ENCODE data around the gene C2orf49. TPM values are rescaled to one million over a fixed set of nuclear protein-coding genes. Genes with fewer than 3 reads are reported as not detected.

The C2orf49 gene
- total and polyA plus RNA-seq, 9 of the 15 experiments (the other 6 are each of a cell fraction or from before 2014, with no cell fraction given) = 17.9 to 38.2 (median 25.6) TPM

GRCh38 chr2:105337122-105338019 lies at the start of gene C2orf49 (continued):
- TF ChIP-seq REST (IDR thresholded peaks at IDR 0.05; ENCODE audit: borderline replicate concordance) = no peak
- no peak; the same call in none of the 2 replicates for TF ChIP-seq REST (CRISPR knock-in tag; IDR thresholded peaks at IDR 0.05; ENCODE audit: low read depth)
- no peak for TF ChIP-seq ZNF507 (tag; conservative IDR thresholded peaks at IDR 0.05)
- TF ChIP-seq SMARCA5 (IDR thresholded peaks at IDR 0.05) = no peak
- peak; percentile 97 for TF ChIP-seq NFRKB (IDR thresholded peaks at IDR 0.05; ENCODE audit: low read depth)
- no peak for TF ChIP-seq GTF2F1 (IDR thresholded peaks at IDR 0.05; ENCODE audit: low read depth, low read length)
- TF ChIP-seq RBM17 (IDR thresholded peaks at IDR 0.05; ENCODE audit: borderline replicate concordance, low read depth, low read length) = no peak
- peak; percentile 90 for TF ChIP-seq ATF7 (IDR thresholded peaks at IDR 0.05)
- TF ChIP-seq ARID3B (CRISPR knock-in tag; IDR thresholded peaks at IDR 0.05; ENCODE audit: borderline replicate concordance) = no peak
- TF ChIP-seq WHSC1 (IDR thresholded peaks at IDR 0.05; ENCODE audit: low read length) = no peak
- peak; percentile 98 for TF ChIP-seq EP400 (IDR thresholded peaks at IDR 0.05)
- 0 out of 2 replicates have a peak, but pooled peaks have one; percentile 25 for TF ChIP-seq BCL6 (CRISPR knock-in tag; IDR thresholded peaks at IDR 0.05)
- no peak for TF ChIP-seq PRPF4 (IDR thresholded peaks at IDR 0.05; ENCODE audit: insufficient read depth, low read depth, low read length, poor library complexity, severe bottlenecking)
- peak; percentile 68; the same call in 1 of the 2 replicates for TF ChIP-seq POLR2H (tag; IDR thresholded peaks at IDR 0.05; ENCODE audit: low read depth)
- peak in 1 of 2 experiments; percentile 78; a peak in 1 of 4 replicates for TF ChIP-seq ZNF639 (CRISPR knock-in tag; conservative IDR thresholded peaks at IDR 0.05 in 1 of 2, IDR thresholded peaks at IDR 0.05 in 1 of 2)
- TF ChIP-seq FUS (optimal IDR thresholded peaks at IDR 0.05; ENCODE audit: low read depth, low read length) = no peak

All from K562 (cell line).